Psoas muscle (tissue), 8 donors: ENCODE data around the gene CSNK1A1. TPM values are rescaled to one million over a fixed set of nuclear protein-coding genes. Genes with fewer than 3 reads are reported as not detected.
"Not testable (repeated sequence)": the region's sequence is repeated elsewhere in the genome, so short reads cannot be mapped to it uniquely, and the experiment has no call there.

Experiments
- ATAC-seq, 4 donors: fragments of 200-7000 bp; cut with Tn5 transposase; one replicate each; pipeline ENCODE4 v1.9.1; 2020; ENCODE audit warnings: moderate library complexity in 3 of 4, mild to moderate bottlenecking in 2 of 4
- DNase-seq, 2 donors: peaks; one replicate each; pipeline ENCODE4 v3.0.0-alpha.2; 2020
- H3K27ac ChIP-seq: fragments of 200-600 bp; one replicate; pipeline ENCODE4 v1.8.0; 2022
- H3K27me3 ChIP-seq, 3 donors: fragments of 200-600 bp in 1 of 3; one replicate each; pipeline versions ENCODE4 v1.6.1 to v1.8.0; 2013 to 2022; ENCODE audit warnings: low read length in 2 of 3, mild to moderate bottlenecking in 2 of 3, moderate library complexity in 1 of 3; ENCODE audit not compliant: insufficient read depth in 3 of 3
- H3K36me3 ChIP-seq, 2 donors: fragments of 200-600 bp in 1 of 2; one replicate each; pipeline versions ENCODE4 v1.6.1 to v1.8.0; 2013 to 2022; ENCODE audit warnings: low read depth in 1 of 2, mild to moderate bottlenecking in 1 of 2, moderate library complexity in 1 of 2; ENCODE audit not compliant: insufficient read depth in 1 of 2
- H3K4me1 ChIP-seq: fragments of 200-600 bp; one replicate; pipeline ENCODE4 v1.8.0; 2022
- H3K4me3 ChIP-seq: fragments of 200-600 bp; one replicate; pipeline ENCODE4 v1.8.0; 2022; ENCODE audit warnings: mild to moderate bottlenecking
- H3K9me3 ChIP-seq: fragments of 200-600 bp; one replicate; pipeline ENCODE4 v1.8.0; 2022
- CTCF ChIP-seq: fragments of 200-600 bp; IDR thresholded peaks from one replicate; pipeline ENCODE4 v1.8.0; 2022; ENCODE audit warnings: antibody characterized with exemption
- WGBS, 3 donors: extraction: QIAGEN DNeasy Blood & Tissue Kit; methylation state at CpG; one replicate each; pipeline versions ENCODE4 v1.1.6 to v1.1.7; 2013; 5-methylcytosine and 5-hydroxymethylcytosine counted together
- intact Hi-C, 2 donors: fragments of 100-400 bp; cut with DNase I; formaldehyde crosslinking; loops; one replicate each; pipeline versions ENCODE4 v1.11.0 to v1.14.2; 2022
- polyA plus RNA-seq, 3 donors: library from polyadenylated mRNA; stranded (reverse); fragments of 200-250 nt; gene quantifications; one replicate each; pipeline ENCODE4 v1.2.3, GENCODE V29; 2013
- total RNA-seq, 4 donors: library from RNA; stranded (reverse); fragmentation: NEBNext Ultra II Directional in 2 of 4; extraction: Animal tissue kit (Norgen Biotek cat#: 25700) in 2 of 4; gene quantifications; one replicate each; pipeline versions ENCODE4 v1.2.1 to v1.2.4, GENCODE V29; 2021 to 2023
- donor health status: healthy with polysubstance abuse.
- donor health status: DM: no; HTN: no; CAD: no; lungs with moderate emphysema.
- donor health status: Bipolar disorder and iron deficiency.
- donor health status: healthy.
- donor health status: DM: yes; HTN: yes; CAD: no.
- donor health status: DM: no; HTN: no; CAD: no.
- donor health status: DM: no; HTN: no; CAD: no.
- donor health status: DM: yes; HTN: yes; CAD: no.

Gene CSNK1A1
- total and polyA plus RNA-seq, 7 donors: 73.6 to 394 (median 201) TPM

GRCh38 chr5:149514512-149514911 is 36.7 kb downstream of the CSNK1A1 start:
- ATAC-seq (peak; percentile 44 to 51 (median 49)), DNase-seq (no peak)
- Histone ChIP-seq H3K4me3 (peak overlapping the region; percentile 0), H3K27ac (peak overlapping the region; percentile 79), H3K9me3 (no peaks in the 10 kb centered on the region), H3K27me3 (no peaks in the 10 kb centered on the region), H3K36me3 (peaks cover 4 to 44% of the 10 kb centered on the region in 2 donors), H3K4me1 (peaks cover 64% of the 10 kb centered on the region)
- intact Hi-C loops: no loop called here
- no peak for TF ChIP-seq CTCF
- 49 to 61% (median 58%) methylated on average over 1 of the region's 1 CpG for WGBS, 3 donors

- H3K27ac ChIP-seq: peak overlapping the region; percentile 79
- 49 to 69% (median 50%) methylated on average over 11 of the region's 11 CpGs for WGBS, 3 donors
- intact Hi-C loops, H3K9me3 ChIP-seq, H3K27me3 ChIP-seq, DNase-seq: not testable (repeated sequence)
- peaks cover 8 to 54% of the 10 kb centered on the region in 2 donors for H3K36me3 ChIP-seq
- H3K4me1 ChIP-seq: peaks cover 54% of the 10 kb centered on the region
- peak in 3 of 4 donors; percentile 73 to 80 (median 78) for ATAC-seq
- peak overlapping the region; percentile 32 for H3K4me3 ChIP-seq
Observed at GRCh38 chr5:149513372-149513947, 37.8 kb downstream of the CSNK1A1 start.

- DNase-seq: no peak
- TF ChIP-seq CTCF: no peak
- no peaks in the 10 kb centered on the region for H3K27me3 ChIP-seq
- peak overlapping the region; percentile 79 for H3K27ac ChIP-seq
- H3K4me1 ChIP-seq: peaks cover 21% of the 10 kb centered on the region
- no peak overlapping the region for H3K4me3 ChIP-seq
- WGBS, 3 donors: 83 to 93% (median 86%) methylated on average over 1 of the region's 1 CpG
- no peaks in the 10 kb centered on the region for H3K9me3 ChIP-seq
- ATAC-seq: no peak
- intact Hi-C loops: no loop called here
- H3K36me3 ChIP-seq: peaks cover 9 to 81% of the 10 kb centered on the region in 2 donors
Observed at GRCh38 chr5:149510136-149510535, 41.1 kb downstream of the CSNK1A1 start.

DNA sequence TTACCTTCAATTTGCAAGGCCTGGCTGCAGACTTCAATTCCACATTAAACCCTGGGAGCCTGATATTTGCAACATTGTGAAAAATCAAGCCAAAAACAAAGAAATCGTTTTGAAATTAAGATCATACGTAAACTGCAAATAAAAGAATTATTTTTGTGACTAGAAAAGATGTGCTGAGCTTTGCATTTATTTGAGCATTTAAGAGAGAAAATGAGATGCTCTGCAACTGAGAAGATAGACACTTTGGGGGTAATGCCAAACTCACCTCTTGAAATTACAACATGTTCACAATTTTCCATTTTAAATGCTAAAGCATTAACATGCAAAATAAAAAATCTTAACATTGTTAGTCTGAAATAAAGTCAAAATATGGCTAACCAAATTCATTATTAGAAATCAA is 46.6 kb downstream of the CSNK1A1 start:
- Histone ChIP-seq H3K27me3 (no peaks in the 10 kb centered on the region), H3K27ac (peak overlapping the region; percentile 0), H3K4me3 (no peak overlapping the region), H3K4me1 (no peaks in the 10 kb centered on the region), H3K9me3 (no peaks in the 10 kb centered on the region), H3K36me3 (peaks cover 9 to 97% of the 10 kb centered on the region in 2 donors)
- WGBS, 3 donors: 80 to 81% (median 81%) methylated on average over 2 of the region's 2 CpGs
- intact Hi-C loops: no loop called here
- no peak for ATAC-seq
- DNase-seq: no peak
- TF ChIP-seq CTCF: no peak

DNA sequence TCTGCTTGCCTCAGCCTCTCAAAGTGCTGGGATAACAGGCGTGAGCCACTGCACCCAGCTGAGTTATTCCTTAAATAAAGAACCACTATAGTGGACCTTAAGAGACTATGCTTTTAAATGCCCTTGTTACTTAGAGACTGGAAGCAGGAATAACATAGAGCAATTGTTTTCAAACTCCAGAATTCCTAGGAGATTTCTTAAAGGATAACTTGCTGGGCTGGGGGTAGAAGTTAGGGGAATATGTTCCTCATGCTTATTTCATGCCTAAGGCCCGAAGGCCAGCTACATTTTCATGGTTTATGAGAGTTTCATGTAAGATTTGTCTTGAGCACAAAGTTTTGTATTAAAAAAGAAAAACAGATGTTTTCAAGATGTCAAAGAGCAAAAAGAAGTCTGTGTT is 48.2 kb downstream of the CSNK1A1 start:
- intact Hi-C loops: no loop called here
- Histone ChIP-seq H3K9me3 (no peaks in the 10 kb centered on the region), H3K36me3 (peaks cover 6 to 97% of the 10 kb centered on the region in 2 donors), H3K27ac (no peak overlapping the region), H3K27me3 (no peaks in the 10 kb centered on the region), H3K4me1 (no peaks in the 10 kb centered on the region), H3K4me3 (no peak overlapping the region)
- DNase-seq (no peak), ATAC-seq (no peak)
- no peak for TF ChIP-seq CTCF
- WGBS, 3 donors: 68 to 80% (median 71%) methylated on average over 2 of the region's 2 CpGs
